ENCODE data around the gene ASB18.

- no peak for TF ChIP-seq CTCF (IDR thresholded peaks at IDR 0.05)
- no peak for TF ChIP-seq POLR2A (IDR thresholded peaks at IDR 0.05)
- no peak for TF ChIP-seq EP300 (IDR thresholded peaks at IDR 0.05)
These were observed 52.9 kb downstream of the ASB18 start for GRCh38 chr2:236211296-236211695.
